22Rv1 (cell line): Measurements from ENCODE around the gene HSD3B2.

Experiments
- H3K27ac ChIP-seq: fragments of 450-650 bp; 2 replicates; pipeline ENCODE4 v1.5.1; 2017
- CTCF ChIP-seq: fragments of 450-650 bp; IDR thresholded peaks from 2 replicates; pipeline ENCODE4 v1.5.1; 2017; ENCODE audit warnings: mild to moderate bottlenecking
- ZFX ChIP-seq: fragments of 450-650 bp; IDR thresholded peaks from 2 replicates; pipeline ENCODE4 v1.6.1; 2017; ENCODE audit warnings: antibody characterized with exemption, borderline replicate concordance

The HSD3B2 gene

GRCh38 chr1:119380983-119381662 lies 33.8 kb upstream of the HSD3B2 start:
- no peak for TF ChIP-seq ZFX
- TF ChIP-seq CTCF = no peak
- no peak overlapping the region for H3K27ac ChIP-seq

- H3K27ac ChIP-seq = no peak overlapping the region
- TF ChIP-seq CTCF = no peak
- no peak for TF ChIP-seq ZFX
Observed at GRCh38 chr1:119384591-119384990, 30.4 kb upstream of the HSD3B2 start.

GRCh38 chr1:119385650-119386049 lies 29.3 kb upstream of the HSD3B2 start:
- TF ChIP-seq ZFX (no peak), CTCF (no peak)
- H3K27ac ChIP-seq = no peak overlapping the region

GRCh38 chr1:119387858-119388257 lies 27.1 kb upstream of the HSD3B2 start:
- peak overlapping the region; percentile 88 for H3K27ac ChIP-seq
- TF ChIP-seq ZFX (no peak), CTCF (no peak)

GRCh38 chr1:119388450-119388849 lies 26.5 kb upstream of the HSD3B2 start:
- TF ChIP-seq ZFX = no peak
- TF ChIP-seq CTCF = no peak
- H3K27ac ChIP-seq = peak overlapping the region; percentile 88

GRCh38 chr1:119390526-119390925 lies 24.4 kb upstream of the HSD3B2 start:
- TF ChIP-seq ZFX = no peak
- no peak for TF ChIP-seq CTCF
- H3K27ac ChIP-seq = peak overlapping the region; percentile 88

GRCh38 chr1:119391749-119392148 lies 23.2 kb upstream of the HSD3B2 start:
- H3K27ac ChIP-seq = peak overlapping the region; percentile 88; the same call in 1 of the 2 replicates
- TF ChIP-seq CTCF (no peak), ZFX (no peak)
